ENCODE measurements around the gene CD40LG. TPM values are rescaled to one million over a fixed set of nuclear protein-coding genes. Genes with fewer than 3 reads are reported as not detected.

The CD40LG gene
- total and polyA plus RNA-seq, 8 donors = 0.11 to 0.92 (median 0.39) TPM

- no peak for ATAC-seq
- no peak overlapping the region for H3K4me3 ChIP-seq
- no peaks in the 10 kb centered on the region for H3K4me1 ChIP-seq
- H3K36me3 ChIP-seq = peaks cover 0 to 27% of the 10 kb centered on the region in 2 donors
- no peak for DNase-seq
- no peaks in the 10 kb centered on the region for H3K9me3 ChIP-seq
- no peak for TF ChIP-seq CTCF (IDR thresholded peaks at IDR 0.05)
- H3K27me3 ChIP-seq = no peaks in the 10 kb centered on the region
- intact Hi-C loops (cut with DNase I) = no loop called here
- peak overlapping the region in 1 of 2 donors; percentile 45 for H3K27ac ChIP-seq
These were observed 18.1 kb downstream of the CD40LG start for GRCh38 chrX:136666088-136666487.

GRCh38 chrX:136667446-136668168 lies 19.6 kb downstream of the CD40LG start:
- no peak overlapping the region for H3K4me3 ChIP-seq
- peaks cover 0 to 27% of the 10 kb centered on the region in 2 donors for H3K36me3 ChIP-seq
- TF ChIP-seq CTCF (IDR thresholded peaks at IDR 0.05) = no peak
- no peak for ATAC-seq
- no peaks in the 10 kb centered on the region for H3K4me1 ChIP-seq
- no peak for DNase-seq
- intact Hi-C loops (cut with DNase I) = no loop called here
- no peaks in the 10 kb centered on the region for H3K27me3 ChIP-seq
- no peak overlapping the region for H3K27ac ChIP-seq
- no peaks in the 10 kb centered on the region for H3K9me3 ChIP-seq

- ATAC-seq = no peak
- no peak overlapping the region for H3K4me3 ChIP-seq
- intact Hi-C loops (cut with DNase I) = no loop called here
- no peaks in the 10 kb centered on the region for H3K9me3 ChIP-seq
- no peak for DNase-seq
- no peaks in the 10 kb centered on the region for H3K4me1 ChIP-seq
- no peaks in the 10 kb centered on the region for H3K27me3 ChIP-seq
- no peak overlapping the region for H3K27ac ChIP-seq
- no peak for TF ChIP-seq CTCF (IDR thresholded peaks at IDR 0.05)
- peaks cover 0 to 40% of the 10 kb centered on the region in 2 donors for H3K36me3 ChIP-seq
These were observed 23.1 kb downstream of the CD40LG start for GRCh38 chrX:136671006-136671610.

- H3K4me3 ChIP-seq = no peak overlapping the region
- intact Hi-C loops (cut with DNase I) = no loop called here
- no peaks in the 10 kb centered on the region for H3K4me1 ChIP-seq
- H3K27ac ChIP-seq = no peak overlapping the region
- DNase-seq (no peak), ATAC-seq (no peak)
- no peak for TF ChIP-seq CTCF (IDR thresholded peaks at IDR 0.05)
- H3K36me3 ChIP-seq = peaks cover 0 to 20% of the 10 kb centered on the region in 2 donors
- H3K9me3 ChIP-seq = no peaks in the 10 kb centered on the region
- H3K27me3 ChIP-seq = no peaks in the 10 kb centered on the region
These were observed 26.5 kb downstream of the CD40LG start for GRCh38 chrX:136674270-136674985.

- Histone ChIP-seq H3K27ac (no peak overlapping the region), H3K27me3 (no peaks in the 10 kb centered on the region), H3K4me3 (no peak overlapping the region), H3K9me3 (no peaks in the 10 kb centered on the region), H3K36me3 (peaks cover 0 to 35% of the 10 kb centered on the region in 2 donors), H3K4me1 (no peaks in the 10 kb centered on the region)
- TF ChIP-seq CTCF (IDR thresholded peaks at IDR 0.05) = no peak
- no peak for ATAC-seq
- intact Hi-C loops (cut with DNase I) = no loop called here
- DNase-seq = no peak
These were observed 31.6 kb downstream of the CD40LG start for GRCh38 chrX:136679531-136679930.

Data from left lung (tissue), 10 donors.